Stimulated activated CD4-positive, alpha-beta T cell treated with anti-CD3 and anti-CD28 coated beads, Interleukin-15, amount 100 ng/mL, for 1 hour (primary cell): Measurements from ENCODE around the gene EIF2D.
"Not testable (repeated sequence)": the region's sequence is repeated elsewhere in the genome, so short reads cannot be mapped to it uniquely, and the experiment has no call there.

Source experiments
- DNase-seq, 2 donors: peaks; one replicate each; pipeline ENCODE4 v3.0.0-alpha.2; 2020; ENCODE audit warnings: low read depth in 1 of 2, low spot score in 1 of 2

EIF2D gene

GRCh38 chr1:206612129-206612876 is at the start of gene EIF2D:
EIF2D (minus strand) TSS chr1:206612465; CDS start chr1:206612342, 123 bp downstream.
- peak; percentile 94 to 95 for DNase-seq

GRCh38 chr1:206661161-206661820 is 49.0 kb upstream of the EIF2D start:
- DNase-seq, result no peak

GRCh38 chr1:206660136-206660535 is 47.9 kb upstream of the EIF2D start:
- no peak for DNase-seq

GRCh38 chr1:206658981-206659273 is 46.7 kb upstream of the EIF2D start:
- no peak for DNase-seq

- DNase-seq, result peak; percentile 21 to 32
These were observed 46.2 kb upstream of the EIF2D start for GRCh38 chr1:206658264-206658980.

GRCh38 chr1:206657751-206658150 is 45.5 kb upstream of the EIF2D start:
- DNase-seq, result no peak

- no peak for DNase-seq
These were observed 44.7 kb upstream of the EIF2D start for GRCh38 chr1:206656936-206657335.

- no peak for DNase-seq
These were observed 43.2 kb upstream of the EIF2D start for GRCh38 chr1:206655471-206655882.

GRCh38 chr1:206654828-206655227 is 42.6 kb upstream of the EIF2D start:
- no peak for DNase-seq

GRCh38 chr1:206653715-206654459 is 41.6 kb upstream of the EIF2D start:
- no peak for DNase-seq

- DNase-seq, result no peak
These were observed 40.0 kb upstream of the EIF2D start for GRCh38 chr1:206651958-206652890.

GRCh38 chr1:206651014-206651413 is 38.7 kb upstream of the EIF2D start:
- DNase-seq, result no peak

GRCh38 chr1:206649261-206649921 is 37.1 kb upstream of the EIF2D start:
- DNase-seq, result no peak

- no peak for DNase-seq
These were observed 35.0 kb upstream of the EIF2D start for GRCh38 chr1:206647224-206647623.

GRCh38 chr1:206646504-206646903 is 34.2 kb upstream of the EIF2D start:
- no peak for DNase-seq

GRCh38 chr1:206643118-206643698 is 30.9 kb upstream of the EIF2D start:
- no peak for DNase-seq

- not testable (repeated sequence) for DNase-seq
These were observed 29.8 kb upstream of the EIF2D start for GRCh38 chr1:206642074-206642473.

- DNase-seq, result no peak
These were observed 25.3 kb upstream of the EIF2D start for GRCh38 chr1:206637605-206638004.

GRCh38 chr1:206636671-206637070 is 24.4 kb upstream of the EIF2D start:
- no peak for DNase-seq

- DNase-seq, result no peak
These were observed 23.7 kb upstream of the EIF2D start for GRCh38 chr1:206635978-206636345.
